Ovary (tissue), 9 donors: Measurements from ENCODE around the gene PTPRN2. TPM values are rescaled to one million over a fixed set of nuclear protein-coding genes. Genes with fewer than 3 reads are reported as not detected.

Experiments used
- DNase-seq, 5 donors: peaks; one replicate each; pipeline ENCODE4 v3.0.0-alpha.2; 2019 to 2020
- H3K27ac ChIP-seq, 2 donors: fragments of 200-600 bp; one replicate each; pipeline versions ENCODE4 v1.5.1 to v1.8.0; 2019 to 2022
- H3K27me3 ChIP-seq: fragments of 200-600 bp; one replicate; pipeline ENCODE4 v1.8.0; 2022
- H3K36me3 ChIP-seq: fragments of 200-600 bp; sonication (generic); one replicate; pipeline ENCODE4 v1.5.1; 2019
- H3K4me1 ChIP-seq: one replicate; pipeline ENCODE4 v1.8.1; 2013; ENCODE audit warnings: mild to moderate bottlenecking, moderate library complexity; ENCODE audit not compliant: insufficient read depth
- H3K4me3 ChIP-seq: fragments of 200-600 bp; sonication (generic); one replicate; pipeline ENCODE4 v1.5.1; 2017
- H3K9me3 ChIP-seq, 2 donors: fragments of 200-600 bp in 1 of 2; sonication (generic) in 1 of 2; one replicate each; pipeline versions ENCODE4 v1.5.1 to v1.8.1; 2013 to 2019; ENCODE audit warnings: mild to moderate bottlenecking in 1 of 2, moderate library complexity in 1 of 2
- EP300 ChIP-seq: sonication (generic); formaldehyde crosslinking; IDR thresholded peaks from one replicate; pipeline ENCODE4 v1.6.1; 2017; ENCODE audit warnings: antibody characterized with exemption
- POLR2A ChIP-seq: fragments of 450-650 bp; IDR thresholded peaks from one replicate; pipeline ENCODE4 v1.6.1; 2017; ENCODE audit warnings: antibody characterized with exemption, mild to moderate bottlenecking, moderate library complexity
- WGBS, 3 donors: extraction: QIAGEN DNeasy Blood & Tissue Kit in 1 of 3; methylation state at CpG; one replicate each; pipeline versions ENCODE4 v1.1.5 to v1.1.7; 2013 to 2017; 5-methylcytosine and 5-hydroxymethylcytosine counted together
- intact Hi-C, 4 donors: fragments of 100-400 bp; cut with DNase I; formaldehyde crosslinking; loops; one replicate each; pipeline versions ENCODE4 v1.11.0 to v1.15.1; 2022 to 2023
- polyA plus RNA-seq, 2 donors: library from polyadenylated mRNA; stranded (reverse); fragments of 200-250 nt in 1 of 2; fragments of 350-450 nt in 1 of 2; fragmentation: Illumina TruSeq in 1 of 2; extraction: RNeasy Lipid Tissue Mini Kit (QIAGEN cat#74804) in 1 of 2; gene quantifications; one replicate each; pipeline ENCODE4 v1.2.3, GENCODE V29; 2013 to 2014
- total RNA-seq, 7 donors: library from RNA; depleted of rRNA in 2 of 7; stranded (reverse); fragments of >200 nt in 2 of 7; fragmentation: NEBNext Ultra II Directional in 3 of 7; extraction: Animal tissue kit (Norgen Biotek cat#: 25700) in 3 of 7; gene quantifications; one replicate each; pipeline versions ENCODE4 v1.1.0 to v1.2.4, GENCODE V29; 2016 to 2023
- TF ChIP-seq, protein P1 (sequence below), 3 donors: fragments of 450-650 bp in 2 of 3; fragments of 200-600 bp in 1 of 3; IDR thresholded peaks; one replicate each; pipeline versions ENCODE4 v1.5.1 to v1.8.0; 2016 to 2022; ENCODE audit warnings: antibody characterized with exemption in 3 of 3, mild to moderate bottlenecking in 1 of 3
- donor health status: DM: no; HTN: no; CAD: no; lungs with moderate emphysema.
- donor health status: DM: no; HTN: no; CAD: no.
- donor health status: Bipolar disorder and iron deficiency.
- donor health status: DM: yes; HTN: yes; CAD: no.
- donor health status: DM: no; HTN: no; CAD: no.
- donor health status: DM: yes; HTN: yes; CAD: no.

PTPRN2 gene
- total and polyA plus RNA-seq, 9 donors, result 3.5 to 11.1 (median 5.9) TPM

DNA sequence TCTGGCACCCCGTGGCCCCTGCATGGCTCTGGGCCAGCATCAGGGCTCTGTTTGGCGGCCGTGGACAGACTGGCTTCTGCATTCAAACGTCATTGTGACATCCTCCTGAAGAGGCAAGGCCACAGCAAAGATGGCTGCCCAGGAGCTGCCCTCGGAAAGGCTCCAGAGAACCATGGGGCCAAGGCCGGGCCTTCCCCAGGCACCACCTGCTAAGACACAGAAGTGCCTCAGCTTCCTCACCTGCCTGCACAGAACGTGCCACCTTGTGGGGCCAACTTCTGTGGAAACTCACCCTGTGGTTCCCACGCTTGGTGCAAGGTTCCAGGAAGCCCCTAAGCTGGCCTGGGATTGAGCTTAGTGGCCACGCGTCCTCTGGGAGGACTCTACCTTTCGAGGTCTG is 396.9 kb downstream of the PTPRN2 start:
- H3K4me1 ChIP-seq, result no peaks in the 10 kb centered on the region
- H3K27me3 ChIP-seq, result no peaks in the 10 kb centered on the region
- no peak overlapping the region for H3K27ac ChIP-seq
- intact Hi-C loops, result no loop called here
- TF ChIP-seq POLR2A, result no peak
- TF ChIP-seq EP300, result no peak
- TF ChIP-seq, protein P1, sequence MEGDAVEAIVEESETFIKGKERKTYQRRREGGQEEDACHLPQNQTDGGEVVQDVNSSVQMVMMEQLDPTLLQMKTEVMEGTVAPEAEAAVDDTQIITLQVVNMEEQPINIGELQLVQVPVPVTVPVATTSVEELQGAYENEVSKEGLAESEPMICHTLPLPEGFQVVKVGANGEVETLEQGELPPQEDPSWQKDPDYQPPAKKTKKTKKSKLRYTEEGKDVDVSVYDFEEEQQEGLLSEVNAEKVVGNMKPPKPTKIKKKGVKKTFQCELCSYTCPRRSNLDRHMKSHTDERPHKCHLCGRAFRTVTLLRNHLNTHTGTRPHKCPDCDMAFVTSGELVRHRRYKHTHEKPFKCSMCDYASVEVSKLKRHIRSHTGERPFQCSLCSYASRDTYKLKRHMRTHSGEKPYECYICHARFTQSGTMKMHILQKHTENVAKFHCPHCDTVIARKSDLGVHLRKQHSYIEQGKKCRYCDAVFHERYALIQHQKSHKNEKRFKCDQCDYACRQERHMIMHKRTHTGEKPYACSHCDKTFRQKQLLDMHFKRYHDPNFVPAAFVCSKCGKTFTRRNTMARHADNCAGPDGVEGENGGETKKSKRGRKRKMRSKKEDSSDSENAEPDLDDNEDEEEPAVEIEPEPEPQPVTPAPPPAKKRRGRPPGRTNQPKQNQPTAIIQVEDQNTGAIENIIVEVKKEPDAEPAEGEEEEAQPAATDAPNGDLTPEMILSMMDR (IDR thresholded peaks at IDR 0.05), result no peak
- WGBS, 3 donors, result 80 to 86% (median 83%) methylated on average over 11 of the region's 11 CpGs
- H3K9me3 ChIP-seq, result peaks cover 0 to 5% of the 10 kb centered on the region in 2 donors
- no peaks in the 10 kb centered on the region for H3K36me3 ChIP-seq
- no peak overlapping the region for H3K4me3 ChIP-seq
- DNase-seq, result no peak

DNA sequence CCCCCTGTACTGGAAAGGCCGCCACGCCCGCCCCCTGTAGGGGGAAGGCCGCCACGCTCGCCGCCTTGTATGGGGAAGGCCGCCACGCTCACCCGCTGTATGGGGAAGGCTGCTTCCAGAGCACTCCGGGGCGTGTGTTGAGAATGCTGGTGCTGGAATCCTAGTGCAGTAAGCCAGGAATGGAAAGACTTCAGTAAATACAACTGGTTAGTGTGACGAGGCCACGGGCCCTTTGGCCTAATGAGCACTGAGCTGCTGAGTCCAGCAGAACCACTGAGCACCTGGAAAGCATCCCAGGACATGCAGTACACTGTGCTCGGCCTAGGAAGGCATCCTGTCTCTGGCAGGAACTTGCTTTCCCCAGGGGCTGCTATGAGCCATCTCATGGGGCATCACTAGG is 398.9 kb downstream of the PTPRN2 start:
- no peaks in the 10 kb centered on the region for H3K4me1 ChIP-seq
- H3K36me3 ChIP-seq, result no peaks in the 10 kb centered on the region
- H3K27ac ChIP-seq, result no peak overlapping the region
- no peaks in the 10 kb centered on the region for H3K27me3 ChIP-seq
- TF ChIP-seq, protein P1 (IDR thresholded peaks at IDR 0.05), result no peak
- TF ChIP-seq POLR2A (no peak), EP300 (no peak)
- no peak overlapping the region for H3K4me3 ChIP-seq
- 89 to 94% (median 93%) methylated on average over 3 to 15 of the region's 15 CpGs for WGBS, 3 donors
- intact Hi-C loops, result no loop called here
- H3K9me3 ChIP-seq, result peaks cover 0 to 5% of the 10 kb centered on the region in 2 donors
- DNase-seq, result no peak

DNA sequence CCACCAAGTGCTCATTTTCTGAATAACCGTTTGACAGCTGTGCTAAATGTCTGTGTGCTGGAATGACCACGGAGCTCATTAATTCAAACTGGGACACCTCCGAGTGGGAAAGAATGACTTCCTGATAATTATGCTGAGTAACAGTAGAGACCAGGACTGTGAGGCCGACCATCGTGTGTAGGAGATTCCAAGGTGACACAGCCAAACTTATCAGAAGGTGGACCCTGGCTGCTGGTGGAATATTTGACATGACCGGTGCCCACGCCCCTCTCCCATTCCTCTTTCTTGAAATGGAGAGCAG is 400.0 kb downstream of the PTPRN2 start:
- Histone ChIP-seq H3K36me3 (no peaks in the 10 kb centered on the region), H3K27ac (no peak overlapping the region), H3K4me1 (no peaks in the 10 kb centered on the region), H3K27me3 (no peaks in the 10 kb centered on the region), H3K4me3 (no peak overlapping the region), H3K9me3 (peaks cover 0 to 10% of the 10 kb centered on the region in 2 donors)
- 69 to 78% (median 74%) methylated on average over 7 of the region's 7 CpGs for WGBS, 3 donors
- intact Hi-C loops, result no loop called here
- TF ChIP-seq EP300 (no peak), POLR2A (no peak)
- TF ChIP-seq, protein P1 (IDR thresholded peaks at IDR 0.05), result no peak
- DNase-seq, result no peak

DNA sequence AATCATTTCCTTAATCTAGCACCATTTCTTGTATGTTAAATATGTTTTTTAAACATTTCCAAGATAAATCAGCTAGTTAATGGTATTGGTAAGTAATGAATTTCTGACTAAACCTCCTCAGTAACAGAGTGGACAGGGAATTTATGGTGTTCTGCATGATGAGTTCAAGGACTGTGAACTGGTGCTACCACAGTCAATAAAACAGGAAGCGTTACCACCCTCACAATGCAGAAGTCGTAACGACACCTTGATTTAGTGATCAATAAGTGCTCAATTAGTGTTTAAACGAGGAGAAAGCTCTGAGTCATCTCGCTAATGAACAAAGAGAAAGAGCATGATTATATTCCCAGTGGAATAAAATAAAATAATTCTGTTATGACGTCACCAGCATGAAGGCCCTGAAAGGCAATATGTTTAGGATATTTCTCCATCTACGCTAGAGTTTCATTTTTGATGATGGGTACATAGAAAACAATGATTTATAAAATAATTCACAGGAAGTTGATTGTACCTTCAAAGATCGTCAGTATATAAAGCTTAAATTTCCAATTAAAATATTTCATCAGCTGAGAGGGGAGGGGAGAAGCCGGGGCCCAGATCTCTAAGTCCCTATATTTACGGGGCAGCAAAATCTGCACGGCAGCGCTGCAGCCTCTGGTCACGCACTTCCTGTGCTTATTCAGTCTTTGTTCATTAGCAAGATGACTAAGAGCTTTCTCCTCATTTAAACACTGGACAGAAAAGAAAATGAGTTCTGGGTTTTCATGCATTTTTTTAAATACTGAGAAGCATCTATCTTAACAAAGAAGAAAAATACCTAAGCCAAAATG is 400.5 kb downstream of the PTPRN2 start:
- no peak for DNase-seq
- TF ChIP-seq, protein P1 (IDR thresholded peaks at IDR 0.05), result no peak
- WGBS, 3 donors, result 53 to 70% (median 65%) methylated on average over 13 of the region's 13 CpGs
- intact Hi-C loops, result no loop called here
- Histone ChIP-seq H3K27me3 (no peaks in the 10 kb centered on the region), H3K36me3 (no peaks in the 10 kb centered on the region), H3K4me1 (no peaks in the 10 kb centered on the region), H3K27ac (no peak overlapping the region), H3K4me3 (no peak overlapping the region), H3K9me3 (peaks cover 0 to 10% of the 10 kb centered on the region in 2 donors)
